HEK293 (cell line): ENCODE data around the gene C5orf34.

Source experiments
- CTCF ChIA-PET: fragments of 350-600 bp; formaldehyde crosslinking; extraction: SDS; loops from one replicate; lab custom pipeline; 2021; ENCODE audit warnings: antibody characterized with exemption; lab: Yijun Ruan, JAX
- POLR2A ChIA-PET: fragments of 300-600 bp; formaldehyde crosslinking; extraction: SDS; loops from one replicate; lab custom pipeline; 2020; ENCODE audit warnings: antibody characterized with exemption, inconsistent platforms; lab: Yijun Ruan, JAX
- H3K27ac ChIP-seq: fragments of 200-500 bp; sonication (Bioruptor generic); 2 replicates; pipeline ENCODE4 v1.5.1; 2014; ENCODE audit warnings: low read depth, low read length, control low read depth, inconsistent platforms; ENCODE audit errors: extremely low read depth
- H3K36me3 ChIP-seq, 2 experiments: fragments of 200-500 bp in 1 of 2; sonication (Bioruptor generic) in 1 of 2; 1 replicate in 1 of 2; 2 replicates in 1 of 2; pipeline ENCODE4 v1.5.1; 2014 to 2017; ENCODE audit warnings: inconsistent platforms in 2 of 2, low read length in 2 of 2; ENCODE audit not compliant: control insufficient read depth in 2 of 2, insufficient read depth in 1 of 2
- H3K4me1 ChIP-seq: fragments of 200-500 bp; sonication (Bioruptor generic); 2 replicates; pipeline ENCODE4 v1.5.1; 2014; ENCODE audit warnings: mild to moderate bottlenecking, low read length, inconsistent platforms; ENCODE audit not compliant: control insufficient read depth, insufficient read depth
- H3K4me3 ChIP-seq: 2 replicates; pipeline ENCODE4 v1.5.1; 2011; ENCODE audit warnings: low read depth, mild to moderate bottlenecking, control low read depth, low read length, moderate library complexity
- H3K9me3 ChIP-seq: fragments of 200-500 bp; sonication (Bioruptor generic); 2 replicates; pipeline ENCODE4 v1.5.1; 2014; ENCODE audit warnings: low read depth, low read length, inconsistent platforms; ENCODE audit not compliant: control insufficient read depth, insufficient read depth
- CTCF ChIP-seq: fragments of 450-650 bp; formaldehyde crosslinking; IDR thresholded peaks from 2 replicates; pipeline ENCODE4 v1.5.1; 2016; ENCODE audit warnings: missing biosample characterization, missing genetic modification characterization
- KLF9 ChIP-seq: fragments of 450-650 bp; formaldehyde crosslinking; IDR thresholded peaks from 2 replicates; pipeline ENCODE4 v1.5.1; 2016; ENCODE audit warnings: missing biosample characterization, missing genetic modification characterization, low read depth
- MEIS1 ChIP-seq: sonication (generic); formaldehyde crosslinking; IDR thresholded peaks from 2 replicates; pipeline ENCODE4 v1.8.1; 2022; ENCODE audit warnings: missing genetic modification reagents, mild to moderate bottlenecking, borderline replicate concordance
- PRDM1 ChIP-seq: fragments of 450-650 bp; formaldehyde crosslinking; IDR thresholded peaks from 2 replicates; pipeline ENCODE4; 2016; ENCODE audit warnings: missing biosample characterization, missing genetic modification characterization
- SP7 ChIP-seq: fragments of 450-650 bp; formaldehyde crosslinking; IDR thresholded peaks from 2 replicates; pipeline ENCODE4 v1.5.1; 2016; ENCODE audit warnings: missing biosample characterization, missing genetic modification characterization
- ZBTB7A ChIP-seq: fragments of 450-650 bp; formaldehyde crosslinking; IDR thresholded peaks from 2 replicates; pipeline ENCODE4 v1.5.1; 2016; ENCODE audit warnings: low read depth, missing biosample characterization, missing genetic modification characterization
- ZEB2 ChIP-seq: fragments of 450-650 bp; formaldehyde crosslinking; IDR thresholded peaks from 2 replicates; pipeline ENCODE4 v1.5.1; 2016; ENCODE audit warnings: missing biosample characterization, missing genetic modification characterization
- ZNF121 ChIP-seq: fragments of 450-650 bp; formaldehyde crosslinking; IDR thresholded peaks from 2 replicates; pipeline ENCODE4 v1.5.1; 2016; ENCODE audit warnings: missing biosample characterization, missing genetic modification characterization
- ZNF239 ChIP-seq: fragments of 450-650 bp; formaldehyde crosslinking; IDR thresholded peaks from 2 replicates; pipeline ENCODE4 v1.5.1; 2016; ENCODE audit warnings: missing biosample characterization, missing genetic modification characterization
- ZNF248 ChIP-seq: fragments of 450-650 bp; formaldehyde crosslinking; IDR thresholded peaks from 2 replicates; pipeline ENCODE4 v1.5.1; 2017; ENCODE audit warnings: missing biosample characterization, missing genetic modification characterization
- ZNF335 ChIP-seq: fragments of 450-650 bp; formaldehyde crosslinking; conservative IDR thresholded peaks from 2 replicates; pipeline ENCODE4 v1.5.1; 2016; ENCODE audit warnings: missing biosample characterization, missing genetic modification characterization
- ZNF398 ChIP-seq: fragments of 450-650 bp; formaldehyde crosslinking; IDR thresholded peaks from 2 replicates; pipeline ENCODE4 v1.5.1; 2017; ENCODE audit warnings: missing biosample characterization, missing genetic modification characterization
- ZNF510 ChIP-seq: fragments of 450-650 bp; formaldehyde crosslinking; IDR thresholded peaks from 2 replicates; pipeline ENCODE4 v1.5.1; 2018; ENCODE audit warnings: mild to moderate bottlenecking, missing genetic modification characterization, missing biosample characterization; ENCODE audit not compliant: insufficient replicate concordance
- ZNF513 ChIP-seq: fragments of 450-650 bp; IDR thresholded peaks from 2 replicates; pipeline ENCODE4 v1.5.1; 2018; ENCODE audit warnings: missing biosample characterization, missing genetic modification characterization
- ZNF645 ChIP-seq: fragments of 450-650 bp; formaldehyde crosslinking; IDR thresholded peaks from 2 replicates; pipeline ENCODE4; 2016; ENCODE audit warnings: missing biosample characterization, missing genetic modification characterization
- ZNF707 ChIP-seq: fragments of 450-650 bp; formaldehyde crosslinking; IDR thresholded peaks from 2 replicates; pipeline ENCODE4 v1.5.1; 2016; ENCODE audit warnings: missing biosample characterization, missing genetic modification characterization
- ZSCAN4 ChIP-seq: fragments of 450-650 bp; formaldehyde crosslinking; IDR thresholded peaks from 2 replicates; pipeline ENCODE4 v1.5.1; 2017; ENCODE audit warnings: missing biosample characterization, missing genetic modification characterization

Gene C5orf34

GRCh38 chr5:43483298-43484105 lies 31.4 kb downstream of the C5orf34 start, which contains the start of gene TMEM267 (continued):
- TF ChIP-seq ZNF398 (tag by site-specific recombination): peak; percentile 85
- TF ChIP-seq KLF9: peak; percentile 71
- TF ChIP-seq MEIS1 (CRISPR knock-in tag): 0 out of 2 replicates have a peak, but pooled peaks have one; percentile 31
- TF ChIP-seq ZNF121 (tag by site-specific recombination): peak; percentile 5; the same call in 1 of the 2 replicates
- TF ChIP-seq ZNF707: 0 out of 2 replicates have a peak, but pooled peaks have one; percentile 21

- no peaks in the 10 kb centered on the region for H3K9me3 ChIP-seq
- peak overlapping the region; percentile 87 for H3K27ac ChIP-seq
- POLR2A ChIA-PET: no interaction called here
- CTCF ChIA-PET: interaction anchor here (0.6 to 2.6 kb wide), 3 partner anchors 14 to 189 kb away, joined by 3 to 21 read pairs (median 3); no protein-coding TSS in a partner anchor
- H3K4me3 ChIP-seq: peak overlapping the region; percentile 81
- TF ChIP-seq ZNF513 (tag by site-specific recombination): 0 out of 2 replicates have a peak, but pooled peaks have one; percentile 25
- TF ChIP-seq PRDM1: peak; percentile 81; the same call in 1 of the 2 replicates
- no peak for TF ChIP-seq ZBTB7A
- no peak for TF ChIP-seq ZNF645 (tag by site-specific recombination)
- TF ChIP-seq ZEB2: no peak
- peak; percentile 99 for TF ChIP-seq SP7 (tag by site-specific recombination)
- TF ChIP-seq ZNF335 (tag by site-specific recombination): peak; percentile 12; the same call in 1 of the 2 replicates
- TF ChIP-seq ZNF510: peak; percentile 10
- TF ChIP-seq, all 188 proteins: peak for 5
- Histone ChIP-seq H3K4me1 (peaks cover 4% of the 10 kb centered on the region; the same call in 1 of the 2 replicates), H3K36me3 (peaks cover 5 to 12% of the 10 kb centered on the region in 2 experiments)
Measured at GRCh38 chr5:43482490-43483297, 32.3 kb downstream of the C5orf34 start.

GRCh38 chr5:43469671-43470391 lies 45.1 kb downstream of the C5orf34 start:
- Histone ChIP-seq H3K4me1 (no peaks in the 10 kb centered on the region), H3K9me3 (no peaks in the 10 kb centered on the region), H3K27ac (no peak overlapping the region), H3K36me3 (no peaks in the 10 kb centered on the region), H3K4me3 (no peak overlapping the region)
- CTCF ChIA-PET: interaction anchor here (0.6 to 4.3 kb wide), 6 partner anchors 14 to 764 kb away, joined by 3 to 21 read pairs (median 4); partner anchors contain the start of gene TMEM267
- POLR2A ChIA-PET: interaction anchor here (1.6 kb wide), 1 partner anchor 14 kb away, joined by 6 read pairs; the partner anchor contains the start of gene TMEM267
- TF ChIP-seq ZNF645 (tag by site-specific recombination) (no peak), ZNF239 (no peak), ZNF248 (tag by site-specific recombination) (no peak), CTCF (tag by site-specific recombination) (no peak), ZSCAN4 (tag by site-specific recombination) (no peak)
